Measurements from ENCODE around the gene UPF2. TPM values are rescaled to one million over a fixed set of nuclear protein-coding genes. Genes with fewer than 3 reads are reported as not detected.

UPF2 gene
- total and polyA plus RNA-seq, 2 donors from 2014 or later = 8.4 to 19.4 TPM

GRCh38 chr10:11887381-11888227 is 155.0 kb downstream of the UPF2 start:
- no peaks in the 10 kb centered on the region for H3K27me3 ChIP-seq (ENCODE audit: control insufficient read depth, insufficient read depth, low read length)
- no peak for TF ChIP-seq CTCF (IDR thresholded peaks at IDR 0.05; ENCODE audit: borderline replicate concordance, extremely low read depth, insufficient read depth)
- FAIRE-seq (no peak), DNase-seq (no peak)
- H3K9me3 ChIP-seq (ENCODE audit: control insufficient read depth in 2 of 3, insufficient read depth in 1 of 3, low read length in 3 of 3) = no peaks in the 10 kb centered on the region
- no peaks in the 10 kb centered on the region for H3K4me1 ChIP-seq (ENCODE audit: control insufficient read depth in 2 of 3, insufficient read depth in 2 of 3, low read depth in 1 of 3, low read length in 3 of 3)
- intact Hi-C loops (cut with DNase I) = no loop called here
- no peaks in the 10 kb centered on the region for H3K36me3 ChIP-seq (ENCODE audit: control insufficient read depth in 2 of 3, insufficient read depth in 3 of 3, low read length in 3 of 3)
- H3K4me3 ChIP-seq (ENCODE audit: low read length in 3 of 3) = no peak overlapping the region
- no peak overlapping the region for H3K27ac ChIP-seq (ENCODE audit: low read depth in 2 of 2, low read length in 2 of 2)
- H3K9ac ChIP-seq (ENCODE audit: low read length in 3 of 3) = no peak overlapping the region

- FAIRE-seq = no peak
- H3K9me3 ChIP-seq (ENCODE audit: control insufficient read depth in 2 of 3, insufficient read depth in 1 of 3, low read length in 3 of 3) = no peaks in the 10 kb centered on the region
- no peaks in the 10 kb centered on the region for H3K36me3 ChIP-seq (ENCODE audit: control insufficient read depth in 2 of 3, insufficient read depth in 3 of 3, low read length in 3 of 3)
- H3K4me3 ChIP-seq (ENCODE audit: low read length in 3 of 3) = no peak overlapping the region
- intact Hi-C loops (cut with DNase I) = no loop called here
- DNase-seq = peak in 2 of 5 donors; percentile 22 to 92
- no peaks in the 10 kb centered on the region for H3K27me3 ChIP-seq (ENCODE audit: control insufficient read depth, insufficient read depth, low read length)
- peaks cover 0 to 2% (median 0%) of the 10 kb centered on the region in 3 donors for H3K4me1 ChIP-seq (ENCODE audit: control insufficient read depth in 2 of 3, insufficient read depth in 2 of 3, low read depth in 1 of 3, low read length in 3 of 3)
- no peak for TF ChIP-seq CTCF (IDR thresholded peaks at IDR 0.05; ENCODE audit: borderline replicate concordance, extremely low read depth, insufficient read depth)
- no peak overlapping the region for H3K9ac ChIP-seq (ENCODE audit: low read length in 3 of 3)
- H3K27ac ChIP-seq (ENCODE audit: low read depth in 2 of 2, low read length in 2 of 2) = no peak overlapping the region
Observed at GRCh38 chr10:11886851-11887250, 155.8 kb downstream of the UPF2 start.

- Histone ChIP-seq H3K27ac (ENCODE audit: low read depth in 2 of 2, low read length in 2 of 2) (no peak overlapping the region), H3K4me3 (ENCODE audit: low read length in 3 of 3) (no peak overlapping the region), H3K27me3 (ENCODE audit: control insufficient read depth, insufficient read depth, low read length) (no peaks in the 10 kb centered on the region), H3K9ac (ENCODE audit: low read length in 3 of 3) (no peak overlapping the region), H3K36me3 (ENCODE audit: control insufficient read depth in 2 of 3, insufficient read depth in 3 of 3, low read length in 3 of 3) (no peaks in the 10 kb centered on the region), H3K9me3 (ENCODE audit: control insufficient read depth in 2 of 3, insufficient read depth in 1 of 3, low read length in 3 of 3) (no peaks in the 10 kb centered on the region), H3K4me1 (ENCODE audit: control insufficient read depth in 2 of 3, insufficient read depth in 2 of 3, low read depth in 1 of 3, low read length in 3 of 3) (peaks cover 0 to 8% (median 0%) of the 10 kb centered on the region in 3 donors)
- intact Hi-C loops (cut with DNase I) = no loop called here
- no peak for DNase-seq
- FAIRE-seq = no peak
- no peak for TF ChIP-seq CTCF (IDR thresholded peaks at IDR 0.05; ENCODE audit: borderline replicate concordance, extremely low read depth, insufficient read depth)
Observed at GRCh38 chr10:11886138-11886474, 156.5 kb downstream of the UPF2 start.
